Endothelial cell of umbilical vein (primary cell): ENCODE measurements around the gene MTRR. TPM values are rescaled to one million over a fixed set of nuclear protein-coding genes. Genes with fewer than 3 reads are reported as not detected.

Source experiments
- BruUV-seq: library from RNA; stranded (reverse); fragments of 400-500 nt; replicated peaks from 2 replicates; lab custom pipeline; 2021; lab: Mats Ljungman, UMichigan
- CTCF ChIA-PET: fragments of 300-600, 350-600 bp; sonication (Branson Sonifier 250); formaldehyde crosslinking; loops from one replicate; lab custom pipeline; 2021; ENCODE audit warnings: antibody characterized with exemption, inconsistent platforms; lab: Charles Lee
- POLR2A ChIA-PET: fragments of 300-600, 350-600 bp; sonication (Branson Sonifier 250); formaldehyde crosslinking; loops from one replicate; lab custom pipeline; 2021; ENCODE audit warnings: antibody characterized with exemption, inconsistent platforms; lab: Charles Lee
- DNase-seq: peaks from one replicate; pipeline ENCODE4 v3.0.0-alpha.2; 2011; ENCODE audit warnings: low read depth, low spot score
- FAIRE-seq: peaks from 2 replicates; lab custom pipeline; 2011; peaks lifted over from hg19 to GRCh38; lab: Jason Lieb, UNC
- H2AFZ ChIP-seq: 2 replicates; pipeline ENCODE4 v1.6.0; 2012; ENCODE audit warnings: low read depth, low read length, control low read depth, inconsistent platforms
- H3K27ac ChIP-seq: 2 replicates; pipeline ENCODE4 v1.5.1; 2011; ENCODE audit warnings: low read depth, mild to moderate bottlenecking, control low read depth, low read length, moderate library complexity; ENCODE audit not compliant: insufficient read depth
- H3K27me3 ChIP-seq, 2 experiments: 2 replicates each; pipeline versions ENCODE4 v1.6.0 to v1.6.1; 2011; ENCODE audit warnings: low read length in 2 of 2, mixed read lengths in 1 of 2; ENCODE audit not compliant: control insufficient read depth in 2 of 2, insufficient read depth in 2 of 2
- H3K36me3 ChIP-seq, 2 experiments: 2 replicates in 1 of 2; 3 replicates in 1 of 2; pipeline ENCODE4 v1.5.1; 2011; ENCODE audit warnings: low read length in 2 of 2, mild to moderate bottlenecking in 1 of 2, moderate library complexity in 1 of 2; ENCODE audit not compliant: control insufficient read depth in 2 of 2, insufficient read depth in 2 of 2; ENCODE audit errors: extremely low read depth in 1 of 2
- H3K4me1 ChIP-seq: 3 replicates; pipeline ENCODE4 v1.5.1; 2011; ENCODE audit warnings: mild to moderate bottlenecking, low read length; ENCODE audit not compliant: control insufficient read depth, insufficient read depth; ENCODE audit errors: extremely low read depth
- H3K4me2 ChIP-seq: 2 replicates; pipeline ENCODE4 v1.6.1; 2011; ENCODE audit warnings: low read length, control low read depth, mixed read lengths; ENCODE audit not compliant: insufficient read depth
- H3K4me3 ChIP-seq, 3 experiments: fragments of 200-600 bp in 1 of 3; sonication (generic), shearing (Covaris generic) in 1 of 3; replicated peaks in 1 of 3; 2 replicates each; pipeline ENCODE4 v1.5.1; 2011 to 2016; ENCODE audit warnings: control low read depth in 3 of 3, low read length in 3 of 3, mild to moderate bottlenecking in 2 of 3, inconsistent platforms in 1 of 3, low read depth in 1 of 3, moderate library complexity in 1 of 3; ENCODE audit not compliant: insufficient read depth in 1 of 3
- H3K79me2 ChIP-seq: 2 replicates; pipeline ENCODE4 v1.6.0; 2012; ENCODE audit warnings: low read length, inconsistent platforms; ENCODE audit not compliant: control insufficient read depth, insufficient read depth
- H3K9ac ChIP-seq: replicated peaks from 2 replicates; pipeline ENCODE3; 2011; ENCODE audit warnings: low read length, control low read depth; ENCODE audit not compliant: insufficient read depth; ENCODE audit errors: extremely low read depth
- H3K9me1 ChIP-seq: replicated peaks from 3 replicates; pipeline ENCODE4 v1.6.0; 2011; ENCODE audit warnings: mild to moderate bottlenecking, low read length; ENCODE audit not compliant: control insufficient read depth, insufficient read depth; ENCODE audit errors: extremely low read depth
- H3K9me3 ChIP-seq: replicated peaks from 2 replicates; pipeline ENCODE4 v1.5.1; 2012; ENCODE audit warnings: low read length, inconsistent platforms; ENCODE audit not compliant: control insufficient read depth, insufficient read depth
- H4K20me1 ChIP-seq: replicated peaks from 2 replicates; pipeline ENCODE3; 2011; ENCODE audit warnings: mild to moderate bottlenecking, low read length; ENCODE audit not compliant: control insufficient read depth, insufficient read depth; ENCODE audit errors: extremely low read depth
- CTCF ChIP-seq, 2 donors: IDR thresholded peaks; 1 replicate in 1 of 2; 2 replicates in 1 of 2; pipeline ENCODE4 v1.5.1; 2011; ENCODE audit warnings: low read length in 2 of 2, mild to moderate bottlenecking in 2 of 2, moderate library complexity in 2 of 2, control low read depth in 1 of 2, inconsistent platforms in 1 of 2, low read depth in 1 of 2; ENCODE audit not compliant: insufficient read depth in 1 of 2; ENCODE audit errors: extremely low read depth in 1 of 2
- JUN ChIP-seq: IDR thresholded peaks from 2 replicates; pipeline ENCODE4 v1.6.1; 2011; ENCODE audit warnings: borderline replicate concordance, low read depth; ENCODE audit not compliant: insufficient read length, insufficient read depth
- MAX ChIP-seq: IDR thresholded peaks from 2 replicates; pipeline ENCODE4 v1.6.1; 2011; ENCODE audit not compliant: insufficient read depth, insufficient read length
- POLR2A ChIP-seq: IDR thresholded peaks from 2 replicates; pipeline ENCODE4 v1.6.1; 2012; ENCODE audit warnings: low read depth, mild to moderate bottlenecking, control low read depth, low read length
- POLR2AphosphoS5 ChIP-seq: IDR thresholded peaks from 2 replicates; pipeline ENCODE4 v1.6.1; 2012; ENCODE audit warnings: low read depth, mild to moderate bottlenecking, control low read depth, low read length, moderate library complexity; ENCODE audit not compliant: insufficient read depth
- dilution Hi-C: fragments of 300-500 bp; cut with MboI; formaldehyde crosslinking; loops from one replicate; pipeline ENCODE4 v1.15.0; 2019; ENCODE audit warnings: low sequenced_read_pairs; ENCODE audit not compliant: extremely low pct_ligation_motif_present
- intact Hi-C: fragments of 100-400 bp; cut with micrococcal nuclease; formaldehyde crosslinking; loops from one replicate; pipeline ENCODE4 v1.10.0; 2022
- polyA plus RNA-seq, 4 experiments: library from polyadenylated mRNA; depleted of rRNA in 3 of 4; stranded (reverse) in 3 of 4; unstranded in 1 of 4; fragments of >200 nt; gene quantifications; 2 replicates each; pipeline versions ENCODE4 v1.2.1 to v1.2.3, GENCODE V29; 2011 to 2012; ENCODE audit warnings: missing spikeins in 1 of 4
- total RNA-seq: library from RNA; stranded (reverse); gene quantifications from 2 replicates; pipeline ENCODE4 v1.2.3, GENCODE V29; 2021

Gene MTRR
- total and polyA plus RNA-seq, 2 donors (not counting 3 experiments of a cell fraction or from before 2014, with no cell fraction given) = 24.3 to 37.1 TPM

- BruUV-seq = no TSS peak
Observed at GRCh38 chr5:7846327-7846726, 22.6 kb upstream of the MTRR start.

More at GRCh38 chr5:7846327-7846726, 22.6 kb upstream of the MTRR start:
- CTCF ChIA-PET = no interaction called here
- H3K27me3 ChIP-seq = peaks cover 21 to 25% of the 10 kb centered on the region in 2 experiments
- DNase-seq (no peak), FAIRE-seq (no peak)
- TF ChIP-seq CTCF (IDR thresholded peaks at IDR 0.05; ENCODE audit: extremely low read depth in 1 of 2, insufficient read depth in 1 of 2, low read depth in 1 of 2, low read length in 2 of 2) (no peak), JUN (no peak), POLR2A (no peak), MAX (no peak), POLR2AphosphoS5 (no peak)
- no peak overlapping the region for H3K9ac ChIP-seq
- no peak overlapping the region for H3K4me2 ChIP-seq
- no peaks in the 10 kb centered on the region for H3K9me3 ChIP-seq
- H3K79me2 ChIP-seq = no peaks in the 10 kb centered on the region
- no peak overlapping the region for H3K27ac ChIP-seq
- POLR2A ChIA-PET = no interaction called here
- H3K36me3 ChIP-seq = no peaks in the 10 kb centered on the region
- dilution Hi-C loops = no loop called here
- H3K4me1 ChIP-seq = no peaks in the 10 kb centered on the region
- intact Hi-C loops = no loop called here
- no peak overlapping the region for H2AFZ ChIP-seq
- H3K9me1 ChIP-seq = no peaks in the 10 kb centered on the region
- no peak overlapping the region for H3K4me3 ChIP-seq
- H4K20me1 ChIP-seq = no peaks in the 10 kb centered on the region
